B cell (primary cell): ENCODE data around the gene TMC8. TPM values are rescaled to one million over a fixed set of nuclear protein-coding genes. Genes with fewer than 3 reads are reported as not detected.

Experiments
- ATAC-seq: fragments of 200-7000 bp; cut with Tn5 transposase; one replicate; pipeline ENCODE4 v1.10.0; 2021; ENCODE audit warnings: low read depth, mild to moderate bottlenecking, moderate number of reproducible peaks, moderate library complexity
- CTCF ChIA-PET: fragments of 350-600 bp; sonication (Branson Sonifier 250); formaldehyde crosslinking; loops from one replicate; lab custom pipeline; 2021; ENCODE audit warnings: antibody characterized with exemption, inconsistent platforms; lab: Charles Lee
- POLR2A ChIA-PET: fragments of 350-600 bp; sonication (Branson Sonifier 250); formaldehyde crosslinking; loops from one replicate; lab custom pipeline; 2021; ENCODE audit warnings: antibody characterized with exemption; lab: Charles Lee
- DNase-seq: peaks from one replicate; pipeline ENCODE4 v3.0.0; 2013
- H2AFZ ChIP-seq: 2 replicates; pipeline ENCODE4 v1.6.1; 2012; ENCODE audit warnings: mild to moderate bottlenecking, low read depth, low read length; ENCODE audit not compliant: insufficient read depth, poor library complexity, severe bottlenecking
- H3K27ac ChIP-seq, 2 donors: 1 replicate in 1 of 2; 2 replicates in 1 of 2; pipeline ENCODE4 v1.5.1; 2012 to 2013; ENCODE audit warnings: low read length in 2 of 2, mild to moderate bottlenecking in 2 of 2, moderate library complexity in 1 of 2
- H3K27me3 ChIP-seq, 4 experiments: fragments of 200-600 bp in 1 of 4; sonication (generic) in 1 of 4; replicated peaks in 1 of 4; 1 replicate in 2 of 4; 2 replicates in 2 of 4; pipeline versions ENCODE4 v1.6.1 to v1.7.0; 2013 to 2016; ENCODE audit warnings: low read length in 3 of 4, mild to moderate bottlenecking in 2 of 4, mixed read lengths in 1 of 4, moderate library complexity in 1 of 4; ENCODE audit not compliant: insufficient read depth in 4 of 4, control insufficient read depth in 3 of 4; ENCODE audit errors: control extremely low read depth in 1 of 4
- H3K36me3 ChIP-seq, 2 experiments: replicated peaks in 1 of 2; 1 replicate in 1 of 2; 2 replicates in 1 of 2; pipeline versions ENCODE4 v1.6.1 to v1.7.1; 2013; ENCODE audit warnings: low read length in 1 of 2; ENCODE audit not compliant: insufficient read depth in 2 of 2, control insufficient read depth in 1 of 2; ENCODE audit errors: control extremely low read depth in 1 of 2, extremely low read depth in 1 of 2
- H3K4me1 ChIP-seq, 2 donors: fragments of 200-600 bp in 1 of 2; sonication (generic) in 1 of 2; 1 replicate in 1 of 2; 2 replicates in 1 of 2; pipeline versions ENCODE4 v1.5.1 to v1.6.1; 2013 to 2017; ENCODE audit warnings: low read length in 2 of 2; ENCODE audit not compliant: control insufficient read depth in 2 of 2, insufficient read depth in 2 of 2
- H3K4me2 ChIP-seq: replicated peaks from 2 replicates; pipeline ENCODE3; 2012; ENCODE audit warnings: mild to moderate bottlenecking, low read depth, low read length; ENCODE audit not compliant: poor library complexity, severe bottlenecking
- H3K4me3 ChIP-seq, 5 experiments: fragments of 200-600 bp in 1 of 5; sonication (generic) in 1 of 5; 1 replicate in 3 of 5; 2 replicates in 2 of 5; pipeline versions ENCODE4 v1.5.1 to v1.7.0; 2011 to 2016; ENCODE audit warnings: low read length in 4 of 5, mild to moderate bottlenecking in 4 of 5, low read depth in 2 of 5, control low read depth in 1 of 5, moderate library complexity in 1 of 5; ENCODE audit not compliant: insufficient read depth in 1 of 5; ENCODE audit errors: control extremely low read depth in 1 of 5, extremely low read depth in 1 of 5
- H3K79me2 ChIP-seq: fragments of 200-600 bp; sonication (generic); one replicate; pipeline ENCODE4 v1.6.0; 2016; ENCODE audit warnings: low read length; ENCODE audit not compliant: control insufficient read depth, insufficient read depth
- H3K9ac ChIP-seq: fragments of 200-600 bp; sonication (generic); 2 replicates; pipeline ENCODE4 v1.6.1; 2017; ENCODE audit warnings: mild to moderate bottlenecking, low read length, moderate library complexity
- H3K9me3 ChIP-seq, 3 donors: one replicate each; pipeline versions ENCODE4 v1.6.1 to v1.7.1; 2013; ENCODE audit warnings: low read length in 2 of 3; ENCODE audit not compliant: control insufficient read depth in 2 of 3, insufficient read depth in 1 of 3; ENCODE audit errors: control extremely low read depth in 1 of 3
- H4K20me1 ChIP-seq: 2 replicates; pipeline ENCODE4 v1.6.0; 2012; ENCODE audit warnings: mild to moderate bottlenecking, low read length; ENCODE audit not compliant: insufficient read depth, control insufficient read depth, poor library complexity, severe bottlenecking
- H3K27ac Mint-ChIP-seq: one replicate; pipeline ENCODE4 v1.8.0; 2021; ENCODE audit warnings: mixed read lengths
- H3K27me3 Mint-ChIP-seq: one replicate; pipeline ENCODE4 v1.8.0; 2021; ENCODE audit warnings: mixed read lengths
- H3K4me1 Mint-ChIP-seq: one replicate; pipeline ENCODE4 v1.8.0; 2021; ENCODE audit warnings: mixed read lengths
- H3K4me3 Mint-ChIP-seq: one replicate; pipeline ENCODE4 v1.8.0; 2021; ENCODE audit warnings: mixed read lengths
- H3K9me3 Mint-ChIP-seq: one replicate; pipeline ENCODE4 v1.8.0; 2022; ENCODE audit warnings: mixed read lengths; ENCODE audit not compliant: insufficient read depth
- CTCF ChIP-seq: fragments of 200-600 bp; IDR thresholded peaks from one replicate; pipeline ENCODE4 v1.8.0; 2022; ENCODE audit warnings: antibody characterized with exemption, mild to moderate bottlenecking
- EZH2 ChIP-seq: IDR thresholded peaks from 2 replicates; pipeline ENCODE4 v1.6.1; 2012; ENCODE audit warnings: borderline replicate concordance, low read depth, mild to moderate bottlenecking, moderate library complexity, low read length; ENCODE audit not compliant: insufficient read depth, poor library complexity, severe bottlenecking
- WGBS: methylation state at CpG from one replicate; pipeline ENCODE4 v1.1.5; 2013; ENCODE audit warnings: missing lambda C conversion rate; ENCODE audit not compliant: insufficient coverage; 5-methylcytosine and 5-hydroxymethylcytosine counted together
- intact Hi-C: fragments of 100-400 bp; cut with micrococcal nuclease; formaldehyde crosslinking; loops from one replicate; pipeline ENCODE4 v1.10.0; 2022
- polyA plus RNA-seq: library from polyadenylated mRNA; depleted of rRNA; stranded (reverse); fragments of >200 nt; gene quantifications from 2 replicates; pipeline ENCODE4 v1.2.3, GENCODE V29; 2012
- total RNA-seq, 2 donors: library from RNA; stranded (reverse); fragments of 120-200 nt in 1 of 2; gene quantifications; 1 replicate in 1 of 2; 2 replicates in 1 of 2; pipeline versions ENCODE4 v1.2.3 to v1.2.4, GENCODE V29; 2013 to 2022

TMC8 gene
- total and polyA plus RNA-seq, 2 donors (not counting 1 experiment from before 2014, with no cell fraction given): 235 to 352 TPM

- peaks cover 68 to 92% of the 10 kb centered on the region in 2 donors for H3K4me1 ChIP-seq
- H3K4me1 Mint-ChIP-seq: peaks cover 68% of the 10 kb centered on the region
- H3K4me2 ChIP-seq: peak overlapping the region; percentile 2
- H2AFZ ChIP-seq: no peak overlapping the region
- no peak for DNase-seq
- H3K27ac ChIP-seq: no peak overlapping the region
- no peaks in the 10 kb centered on the region for H3K27me3 ChIP-seq
- TF ChIP-seq CTCF (no peak), EZH2 (no peak)
- WGBS: 94% methylated on average over 3 of the region's 7 CpGs
- peaks cover 0 to 28% (median 7%) of the 10 kb centered on the region in 3 donors for H3K9me3 ChIP-seq
- POLR2A ChIA-PET: interaction anchor here (0.6 to 2.5 kb wide), 5 partner anchors 11 to 25 kb away, joined by 3 to 15 read pairs (median 10); partner anchors contain the start of genes SYNGR2 and TMC8
- H3K9ac ChIP-seq: no peak overlapping the region
- ATAC-seq: no peak
- H3K27me3 Mint-ChIP-seq: no peaks in the 10 kb centered on the region
- H3K36me3 ChIP-seq: no peaks in the 10 kb centered on the region
- H3K4me3 Mint-ChIP-seq: no peak overlapping the region
- no peaks in the 10 kb centered on the region for H4K20me1 ChIP-seq
- H3K9me3 Mint-ChIP-seq: peaks cover 2% of the 10 kb centered on the region
- no peak overlapping the region for H3K4me3 ChIP-seq
- intact Hi-C loops: no loop called here
- H3K79me2 ChIP-seq: peaks cover 10% of the 10 kb centered on the region
- CTCF ChIA-PET: interaction anchor here (2.1 to 2.9 kb wide), 2 partner anchors 14 to 24 kb away, joined by 10 to 15 read pairs; no protein-coding TSS in a partner anchor
- H3K27ac Mint-ChIP-seq: peak overlapping the region; percentile 46
Measured at GRCh38 chr17:78151514-78152008, 21.0 kb downstream of the TMC8 start.
